Ureter (tissue), 1 donor: ENCODE measurements around the gene UBE2J2. TPM values are rescaled to one million over a fixed set of nuclear protein-coding genes. Genes with fewer than 3 reads are reported as not detected.

Experiments used
- DNase-seq: peaks from one replicate; pipeline ENCODE4 v3.0.0-alpha.2; 2020; ENCODE audit warnings: low spot score
- total RNA-seq: library from RNA; stranded (reverse); gene quantifications from one replicate; pipeline ENCODE4 v1.2.4, GENCODE V29; 2023
- donor health status: DM: yes; HTN: yes; CAD: no.

The UBE2J2 gene
- total RNA-seq, 1 donor from 2014 or later, result 59.8 TPM

DNA sequence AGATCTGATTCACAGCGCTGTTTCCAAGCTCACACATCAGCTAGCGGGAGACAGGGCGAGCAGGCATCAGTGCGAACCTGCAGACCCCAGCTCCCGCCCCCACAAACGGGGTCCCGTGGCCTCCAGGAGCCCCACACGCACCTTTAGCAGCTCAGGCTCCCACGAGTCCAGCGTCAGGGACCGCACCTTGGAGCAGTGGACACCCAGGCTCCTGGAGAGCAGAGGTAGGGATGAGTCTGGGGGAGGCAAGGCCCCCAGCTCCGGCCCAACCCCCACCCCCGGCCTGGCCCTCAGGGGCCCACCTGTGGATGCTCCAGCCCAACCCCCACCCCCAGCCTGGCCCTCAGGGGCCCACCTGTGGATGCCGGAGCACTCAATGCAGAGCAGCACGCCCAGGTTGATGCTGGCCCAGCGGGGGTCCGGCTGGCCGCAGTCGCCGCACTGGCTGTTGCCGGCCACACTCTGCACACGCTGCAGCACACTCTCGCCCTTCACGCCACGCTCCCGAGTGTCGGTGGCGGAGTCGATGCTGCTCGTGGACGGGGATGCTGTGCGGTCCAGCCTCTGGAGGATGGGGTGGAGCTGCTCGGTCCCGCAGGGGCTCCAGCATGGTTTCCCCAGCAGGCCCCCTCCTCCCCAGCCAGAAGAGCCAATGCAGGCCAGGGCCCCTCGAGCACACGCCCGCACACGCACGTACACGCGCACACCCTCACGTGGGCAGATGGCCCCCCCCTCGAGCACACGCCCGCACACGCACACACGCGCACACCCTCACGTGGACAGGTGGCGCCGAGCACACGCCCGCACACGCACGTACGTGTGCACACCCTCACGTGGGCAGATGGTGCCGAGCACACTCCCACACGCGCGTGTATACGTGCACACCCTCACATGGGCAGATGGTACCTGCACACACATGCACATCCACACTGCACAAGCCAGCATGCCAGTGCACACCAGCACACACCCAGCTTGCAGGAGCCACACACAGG lies 22.7 kb upstream of the UBE2J2 start:
- DNase-seq, result no peak

GRCh38 chr1:1295154-1295923 lies 21.7 kb upstream of the UBE2J2 start:
- DNase-seq, result no peak

GRCh38 chr1:1294250-1294890 lies 20.7 kb upstream of the UBE2J2 start:
- DNase-seq, result no peak

DNA sequence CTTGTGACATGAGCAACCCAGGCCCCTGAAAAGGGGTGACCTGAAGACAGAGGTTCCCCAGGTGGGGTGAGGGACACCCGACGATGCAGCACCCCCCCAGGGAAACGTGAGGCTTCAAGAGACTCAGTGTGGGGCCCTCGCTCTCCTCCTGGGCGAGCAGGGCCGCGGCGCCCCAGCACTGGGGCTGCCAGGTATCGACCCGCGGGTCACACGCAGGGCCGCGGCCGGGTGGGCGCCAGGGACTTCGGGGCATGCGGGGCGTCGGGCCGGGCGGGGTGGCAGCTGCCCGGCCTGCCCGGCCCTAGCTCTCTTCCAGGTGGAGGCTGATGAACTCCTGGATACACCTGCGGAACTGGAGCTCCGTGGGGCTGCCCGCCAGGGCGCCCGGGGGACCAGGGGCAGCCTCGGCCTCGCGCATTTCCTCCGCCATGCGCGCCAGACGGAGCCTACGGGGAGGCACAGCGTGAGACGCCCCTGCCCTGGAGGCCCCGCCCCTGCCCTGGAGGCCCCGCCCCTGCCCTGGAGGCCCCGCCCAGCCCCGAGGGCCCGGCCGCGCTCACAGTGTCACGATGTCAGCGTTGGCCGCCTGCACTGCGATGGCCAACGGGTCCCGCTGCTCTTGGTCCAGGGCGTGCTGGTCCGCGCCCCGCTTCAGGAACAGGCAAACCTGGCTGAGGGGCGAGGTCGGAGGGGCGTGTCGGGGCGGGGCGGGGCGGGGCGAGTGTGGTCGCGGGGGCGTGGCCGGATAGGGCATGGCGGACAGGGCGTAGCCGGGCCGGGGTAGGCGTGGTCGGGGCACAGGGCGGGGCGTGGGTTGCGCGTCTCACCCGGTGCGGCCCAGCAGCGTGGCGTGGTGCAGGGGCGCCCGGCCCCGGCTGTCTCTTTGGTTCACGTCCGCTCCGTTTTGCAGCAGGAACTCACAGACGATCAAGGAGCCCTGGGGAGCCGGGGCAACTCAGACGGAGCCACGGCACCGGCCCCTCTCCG lies 19.9 kb upstream of the UBE2J2 start:
- no peak for DNase-seq

GRCh38 chr1:1292851-1293250 lies 19.2 kb upstream of the UBE2J2 start:
- no peak for DNase-seq

DNA sequence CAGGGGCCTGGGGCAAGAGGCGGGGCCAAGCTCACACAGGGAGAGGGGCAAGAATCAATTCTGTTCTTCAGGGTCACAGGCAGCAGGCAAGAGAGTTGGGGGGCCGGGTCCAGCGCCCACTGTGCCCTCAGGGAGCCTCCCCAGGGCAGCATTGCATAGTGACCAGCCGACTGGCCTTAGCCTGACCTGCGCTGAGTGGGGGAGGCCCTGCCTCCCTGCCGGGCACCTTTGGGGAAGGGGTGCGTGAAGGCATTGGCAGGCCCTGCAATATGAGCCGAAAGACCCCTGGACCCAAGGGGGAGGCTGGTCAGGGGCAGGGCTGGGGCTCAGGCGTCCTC lies 18.8 kb upstream of the UBE2J2 start:
- no peak for DNase-seq

DNA sequence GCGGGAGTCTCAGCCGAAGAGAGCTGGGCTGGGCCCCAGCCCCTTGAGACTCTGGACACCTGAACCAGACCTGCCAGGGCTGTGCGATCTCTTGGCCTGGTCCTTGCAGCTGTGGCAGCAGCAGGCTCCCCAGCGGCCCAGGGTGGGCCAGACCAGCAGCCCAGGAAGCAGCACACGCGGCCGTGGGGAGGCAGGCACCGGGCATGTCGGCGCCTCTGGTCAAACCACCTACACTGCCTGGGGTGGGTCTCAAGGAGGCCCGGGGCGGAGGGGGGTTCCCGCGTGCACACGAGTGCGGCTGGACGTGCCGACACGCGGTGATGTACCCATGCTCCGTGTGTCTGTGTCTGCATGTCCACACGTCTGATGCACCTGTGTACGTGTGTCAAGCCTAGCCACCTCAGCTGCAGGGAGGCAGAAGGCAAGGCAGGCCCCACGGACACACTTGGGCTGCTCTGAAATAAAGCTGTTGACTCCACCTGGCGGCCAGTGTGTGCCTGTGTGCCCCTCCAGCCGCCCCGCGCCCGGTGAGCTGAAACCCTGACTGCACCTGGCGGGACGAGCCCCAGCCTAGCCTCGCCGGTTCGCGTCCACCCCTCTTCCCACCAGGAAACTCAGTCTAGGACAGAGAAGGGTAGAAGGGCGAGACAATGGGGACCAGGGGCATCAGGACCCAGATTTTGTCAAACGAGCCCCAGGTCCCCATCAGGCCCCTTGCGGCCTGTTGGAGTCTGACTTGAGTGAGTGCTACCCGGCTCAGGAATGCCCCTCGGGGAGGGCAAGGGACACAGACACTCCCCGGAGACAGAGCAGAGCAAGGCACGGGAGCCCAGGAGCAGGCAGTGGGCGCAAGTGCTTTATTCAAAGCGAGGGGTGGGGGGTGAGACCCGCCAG lies 18.1 kb upstream of the UBE2J2 start:
- DNase-seq, result peak; percentile 87

GRCh38 chr1:1291023-1291528 lies 17.4 kb upstream of the UBE2J2 start:
- no peak for DNase-seq

GRCh38 chr1:1290238-1290731 lies 16.6 kb upstream of the UBE2J2 start:
- DNase-seq, result no peak

GRCh38 chr1:1287288-1288110 lies 13.8 kb upstream of the UBE2J2 start:
- DNase-seq, result no peak

GRCh38 chr1:1286313-1287261 lies 12.9 kb upstream of the UBE2J2 start:
- no peak for DNase-seq

DNA sequence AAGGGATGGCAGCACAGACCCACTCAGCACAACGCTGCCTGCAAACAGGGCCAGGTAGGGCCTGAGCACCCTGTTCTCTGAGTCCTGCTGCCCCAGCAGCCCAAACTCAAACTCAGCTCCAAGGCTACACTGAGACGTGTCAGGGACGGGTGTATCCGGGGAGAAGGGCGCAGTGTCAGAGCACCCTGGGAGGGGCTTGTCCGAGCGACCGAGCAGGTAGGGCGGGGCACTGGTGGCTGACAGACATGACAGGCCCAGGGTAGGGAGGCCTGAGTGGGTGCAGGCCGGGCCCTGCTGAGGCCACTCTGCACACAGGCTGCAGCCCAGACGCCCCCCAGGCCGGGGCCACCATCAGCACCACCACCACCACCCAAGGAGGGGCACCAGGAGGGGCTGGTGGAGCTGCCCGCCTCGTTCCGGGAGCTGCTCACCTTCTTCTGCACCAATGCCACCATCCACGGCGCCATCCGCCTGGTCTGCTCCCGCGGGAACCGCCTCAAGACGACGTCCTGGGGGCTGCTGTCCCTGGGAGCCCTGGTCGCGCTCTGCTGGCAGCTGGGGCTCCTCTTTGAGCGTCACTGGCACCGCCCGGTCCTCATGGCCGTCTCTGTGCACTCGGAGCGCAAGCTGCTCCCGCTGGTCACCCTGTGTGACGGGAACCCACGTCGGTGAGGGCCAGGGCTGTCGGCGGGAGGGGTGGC lies 12.1 kb upstream of the UBE2J2 start:
- DNase-seq, result no peak

GRCh38 chr1:1285102-1285571 lies 11.5 kb upstream of the UBE2J2 start:
- DNase-seq, result no peak

- no peak for DNase-seq
Measured at GRCh38 chr1:1284221-1285101, 10.8 kb upstream of the UBE2J2 start.

DNA sequence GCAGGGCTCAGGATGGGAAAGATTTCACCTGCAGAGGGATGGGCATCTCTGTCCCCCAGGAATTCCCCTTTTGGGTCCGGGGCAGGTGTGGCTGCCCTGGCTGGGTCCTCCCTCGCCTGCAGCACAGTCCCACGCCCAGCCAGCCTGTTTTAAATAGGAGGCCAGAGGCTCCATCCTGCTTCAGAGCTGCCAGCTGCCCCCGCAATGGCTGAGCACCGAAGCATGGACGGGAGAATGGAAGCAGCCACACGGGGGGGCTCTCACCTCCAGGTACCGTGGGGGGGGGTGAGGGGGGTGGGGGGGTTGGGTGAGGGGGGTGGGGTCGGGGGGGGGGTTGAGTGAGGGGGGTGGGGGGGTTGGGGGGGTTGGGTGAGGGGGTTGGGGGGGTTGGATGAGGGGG lies 10.2 kb upstream of the UBE2J2 start:
- no peak for DNase-seq

- DNase-seq, result no peak
Measured at GRCh38 chr1:1282998-1283397, 9.3 kb upstream of the UBE2J2 start.
